Karpas-422 (cell line): ENCODE measurements around the gene CCSER2. TPM values are rescaled to one million over a fixed set of nuclear protein-coding genes. Genes with fewer than 3 reads are reported as not detected.
"Not testable (repeated sequence)": the region's sequence is repeated elsewhere in the genome, so short reads cannot be mapped to it uniquely, and the experiment has no call there.

Source experiments
- DNase-seq: peaks from one replicate; pipeline ENCODE4 v3.0.0-alpha.2; 2015
- H2AFZ ChIP-seq: fragments of 200-600 bp; sonication (generic); 2 replicates; pipeline ENCODE4 v1.6.1; 2014; ENCODE audit warnings: antibody characterized with exemption, low read length, mixed read lengths
- H3K27ac ChIP-seq: fragments of 200-600 bp; sonication (generic); 2 replicates; pipeline ENCODE4 v1.5.1; 2014; ENCODE audit warnings: mild to moderate bottlenecking, low read length, moderate library complexity
- H3K27me3 ChIP-seq: fragments of 200-600 bp; sonication (generic); 2 replicates; pipeline ENCODE4 v1.6.1; 2014; ENCODE audit warnings: low read length, mixed read lengths
- H3K36me3 ChIP-seq: fragments of 200-600 bp; sonication (generic); 2 replicates; pipeline ENCODE4 v1.6.1; 2014; ENCODE audit warnings: low read length, mixed read lengths; ENCODE audit not compliant: insufficient read depth
- H3K4me1 ChIP-seq: fragments of 200-600 bp; sonication (generic); 2 replicates; pipeline ENCODE4 v1.6.1; 2014; ENCODE audit warnings: mild to moderate bottlenecking, low read length, mixed read lengths
- H3K4me2 ChIP-seq: fragments of 200-600 bp; sonication (generic); 2 replicates; pipeline ENCODE4 v1.6.1; 2014; ENCODE audit warnings: low read length, low read depth, mild to moderate bottlenecking; ENCODE audit not compliant: poor library complexity, severe bottlenecking
- H3K4me3 ChIP-seq: fragments of 200-600 bp; sonication (generic); 2 replicates; pipeline ENCODE4 v1.5.1; 2014; ENCODE audit warnings: mild to moderate bottlenecking, antibody characterized with exemption, low read length, mixed read lengths
- H3K79me2 ChIP-seq: fragments of 200-600 bp; sonication (generic); 2 replicates; pipeline ENCODE4 v1.6.1; 2014; ENCODE audit warnings: mild to moderate bottlenecking, low read length, mixed read lengths
- H3K9ac ChIP-seq: fragments of 200-600 bp; sonication (generic); 2 replicates; pipeline ENCODE4 v1.6.0; 2014; ENCODE audit warnings: low read length
- H3K9me2 ChIP-seq: fragments of 200-600 bp; sonication (generic), shearing (Covaris generic); replicated peaks from 2 replicates; pipeline ENCODE4 v1.6.0; 2014; ENCODE audit warnings: mild to moderate bottlenecking, low read length, moderate library complexity; ENCODE audit not compliant: insufficient read depth
- H3K9me3 ChIP-seq: fragments of 300-700, 200-600 bp; sonication (generic); 2 replicates; pipeline ENCODE4 v1.6.1; 2014; ENCODE audit warnings: low read length, mixed read lengths
- H4K20me1 ChIP-seq: fragments of 200-600 bp; sonication (generic); 2 replicates; pipeline ENCODE4 v1.6.1; 2014; ENCODE audit warnings: mild to moderate bottlenecking, antibody characterized with exemption, low read length, low read depth; ENCODE audit not compliant: insufficient read depth
- total RNA-seq: library from RNA; depleted of rRNA; stranded (reverse); fragments of >200 nt; shearing (Covaris generic); gene quantifications from 2 replicates; pipeline ENCODE4 v1.2.3, GENCODE V29; 2014; ENCODE audit warnings: low replicate concordance

CCSER2 gene
- total RNA-seq, 1 experiment from 2014 or later = 12.4 TPM

DNA sequence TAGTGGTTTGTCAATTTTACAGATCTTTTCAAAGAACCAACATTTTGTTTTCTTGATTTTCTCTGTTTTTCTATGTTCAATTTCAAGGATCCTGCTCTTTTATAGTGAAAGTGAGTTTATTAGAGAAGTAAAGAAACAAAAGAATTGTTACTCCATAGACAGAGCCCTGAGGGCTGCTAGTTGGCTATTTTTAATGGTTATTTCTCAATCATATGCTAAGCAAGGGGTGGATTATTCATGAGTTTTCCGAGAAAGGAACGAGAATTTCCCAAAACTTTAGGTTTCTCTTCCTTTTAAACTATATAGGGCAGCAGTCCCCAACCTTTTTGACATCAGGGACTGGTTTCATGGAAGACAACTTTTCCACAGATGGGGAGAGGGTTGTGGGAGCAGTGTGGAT, 165.0 kb downstream of the CCSER2 start:
- Histone ChIP-seq H4K20me1 (no peaks in the 10 kb centered on the region), H3K4me3 (no peak overlapping the region), H3K9ac (no peak overlapping the region), H3K27ac (no peak overlapping the region), H3K4me2 (no peak overlapping the region), H3K79me2 (no peaks in the 10 kb centered on the region), H3K36me3 (no peaks in the 10 kb centered on the region), H2AFZ (no peak overlapping the region), H3K9me3 (no peaks in the 10 kb centered on the region), H3K9me2 (no peaks in the 10 kb centered on the region), H3K27me3 (no peaks in the 10 kb centered on the region), H3K4me1 (no peaks in the 10 kb centered on the region)
- DNase-seq = no peak

- no peaks in the 10 kb centered on the region for H3K9me3 ChIP-seq
- no peak overlapping the region for H3K4me3 ChIP-seq
- no peaks in the 10 kb centered on the region for H3K36me3 ChIP-seq
- no peak overlapping the region for H3K27ac ChIP-seq
- no peak for DNase-seq
- H3K79me2 ChIP-seq = no peaks in the 10 kb centered on the region
- H2AFZ ChIP-seq = no peak overlapping the region
- no peak overlapping the region for H3K9ac ChIP-seq
- H3K9me2 ChIP-seq = no peaks in the 10 kb centered on the region
- no peaks in the 10 kb centered on the region for H3K27me3 ChIP-seq
- H4K20me1 ChIP-seq = no peaks in the 10 kb centered on the region
- H3K4me2 ChIP-seq = no peak overlapping the region
- no peaks in the 10 kb centered on the region for H3K4me1 ChIP-seq
Measured at GRCh38 chr10:84493951-84494848, 165.8 kb downstream of the CCSER2 start.

GRCh38 chr10:84494849-84495180, 166.4 kb downstream of the CCSER2 start:
- H3K4me1 ChIP-seq = no peaks in the 10 kb centered on the region
- H3K4me2 ChIP-seq = no peak overlapping the region
- H3K9ac ChIP-seq = no peak overlapping the region
- H3K27me3 ChIP-seq = no peaks in the 10 kb centered on the region
- H2AFZ ChIP-seq = no peak overlapping the region
- H3K36me3 ChIP-seq = no peaks in the 10 kb centered on the region
- H3K27ac ChIP-seq = no peak overlapping the region
- no peaks in the 10 kb centered on the region for H3K9me3 ChIP-seq
- no peaks in the 10 kb centered on the region for H3K79me2 ChIP-seq
- H4K20me1 ChIP-seq = no peaks in the 10 kb centered on the region
- no peaks in the 10 kb centered on the region for H3K9me2 ChIP-seq
- no peak for DNase-seq
- H3K4me3 ChIP-seq = no peak overlapping the region

DNA sequence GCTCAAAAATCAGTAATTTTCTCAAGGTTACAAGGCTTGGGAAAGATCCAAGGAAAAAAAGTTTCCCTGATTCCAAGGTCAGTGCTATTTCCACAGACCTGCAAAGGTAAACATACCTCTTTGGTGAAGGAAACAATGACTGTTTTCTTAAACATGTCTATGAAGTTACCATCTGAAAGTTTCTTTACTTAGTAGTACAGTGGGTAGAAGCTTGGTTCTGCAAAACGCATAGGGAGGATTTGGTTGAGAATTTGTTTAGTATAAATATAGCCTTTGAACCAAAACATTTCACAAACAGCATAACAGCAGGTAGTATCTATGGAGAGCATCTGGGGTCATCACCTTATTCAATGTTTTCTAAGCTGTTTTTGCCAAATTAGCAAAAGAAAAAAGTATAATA, 169.6 kb downstream of the CCSER2 start:
- no peak overlapping the region for H3K4me2 ChIP-seq
- no peaks in the 10 kb centered on the region for H3K4me1 ChIP-seq
- H3K79me2 ChIP-seq = no peaks in the 10 kb centered on the region
- no peak overlapping the region for H3K9ac ChIP-seq
- no peaks in the 10 kb centered on the region for H3K36me3 ChIP-seq
- no peak for DNase-seq
- no peak overlapping the region for H3K27ac ChIP-seq
- H4K20me1 ChIP-seq = no peaks in the 10 kb centered on the region
- H3K27me3 ChIP-seq = no peaks in the 10 kb centered on the region
- H3K9me3 ChIP-seq = no peaks in the 10 kb centered on the region
- no peaks in the 10 kb centered on the region for H3K9me2 ChIP-seq
- no peak overlapping the region for H3K4me3 ChIP-seq
- no peak overlapping the region for H2AFZ ChIP-seq

- not testable (repeated sequence) for H3K4me1 ChIP-seq, H3K27ac ChIP-seq, H3K4me2 ChIP-seq, H3K9me2 ChIP-seq, H3K36me3 ChIP-seq, H3K9ac ChIP-seq, H3K79me2 ChIP-seq, H3K9me3 ChIP-seq, H4K20me1 ChIP-seq, H3K4me3 ChIP-seq, H2AFZ ChIP-seq, DNase-seq, H3K27me3 ChIP-seq
Measured at GRCh38 chr10:84499039-84499438, 170.7 kb downstream of the CCSER2 start.

- no peaks in the 10 kb centered on the region for H4K20me1 ChIP-seq
- no peaks in the 10 kb centered on the region for H3K9me2 ChIP-seq
- H3K36me3 ChIP-seq = no peaks in the 10 kb centered on the region
- H3K4me2 ChIP-seq = no peak overlapping the region
- H3K79me2 ChIP-seq = no peaks in the 10 kb centered on the region
- no peak overlapping the region for H3K27ac ChIP-seq
- no peak overlapping the region for H3K4me3 ChIP-seq
- DNase-seq = no peak
- no peak overlapping the region for H3K9ac ChIP-seq
- H3K9me3 ChIP-seq = no peaks in the 10 kb centered on the region
- no peaks in the 10 kb centered on the region for H3K27me3 ChIP-seq
- H2AFZ ChIP-seq = no peak overlapping the region
- no peaks in the 10 kb centered on the region for H3K4me1 ChIP-seq
Measured at GRCh38 chr10:84499846-84500245, 171.5 kb downstream of the CCSER2 start.

GRCh38 chr10:84510121-84510520, 181.7 kb downstream of the CCSER2 start:
- DNase-seq = no peak
- Histone ChIP-seq H4K20me1 (no peaks in the 10 kb centered on the region), H3K9me3 (no peaks in the 10 kb centered on the region), H3K4me3 (no peak overlapping the region), H3K9me2 (no peaks in the 10 kb centered on the region), H3K79me2 (no peaks in the 10 kb centered on the region), H3K36me3 (no peaks in the 10 kb centered on the region), H3K9ac (no peak overlapping the region), H3K4me2 (no peak overlapping the region), H2AFZ (no peak overlapping the region), H3K27ac (no peak overlapping the region), H3K27me3 (no peaks in the 10 kb centered on the region), H3K4me1 (no peaks in the 10 kb centered on the region)

DNA sequence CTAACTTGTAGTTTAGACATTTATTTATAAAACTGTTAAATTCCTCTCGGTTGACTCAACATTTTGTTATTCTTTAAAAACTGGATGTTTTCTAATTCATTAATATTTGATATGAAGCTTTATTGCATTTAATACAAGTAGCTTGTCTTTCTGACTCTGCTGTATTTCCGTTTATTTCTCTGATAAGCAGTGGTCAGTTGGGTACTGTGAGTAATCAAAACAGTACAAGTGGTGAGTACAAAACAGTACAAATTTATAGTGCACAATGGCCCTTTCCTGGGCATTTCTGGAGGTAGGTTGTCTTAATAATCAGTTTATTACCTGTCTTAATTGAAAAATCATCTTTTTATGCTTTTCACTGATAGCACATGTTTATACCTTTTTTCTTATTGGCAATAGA, 182.7 kb downstream of the CCSER2 start:
- Histone ChIP-seq H3K4me3 (no peak overlapping the region), H3K27me3 (no peaks in the 10 kb centered on the region), H3K9me3 (no peaks in the 10 kb centered on the region), H3K36me3 (no peaks in the 10 kb centered on the region), H4K20me1 (no peaks in the 10 kb centered on the region), H3K9me2 (no peaks in the 10 kb centered on the region), H3K4me1 (no peaks in the 10 kb centered on the region), H3K79me2 (no peaks in the 10 kb centered on the region), H2AFZ (no peak overlapping the region), H3K27ac (no peak overlapping the region), H3K4me2 (no peak overlapping the region), H3K9ac (no peak overlapping the region)
- DNase-seq = no peak
